SU-DHL-6 (cell line): ENCODE data around the gene BCAP31.

Experiments
- H2AFZ ChIP-seq: fragments of 200-600 bp; sonication (generic); 2 replicates; pipeline ENCODE4 v1.6.1; 2014; ENCODE audit warnings: low read depth, mild to moderate bottlenecking, moderate library complexity, mixed read lengths, antibody characterized with exemption, low read length; ENCODE audit not compliant: severe bottlenecking
- H3F3A ChIP-seq: fragments of 200-600 bp; shearing (Covaris generic); 2 replicates; pipeline ENCODE4 v1.6.0; 2016; ENCODE audit warnings: antibody characterized with exemption, mild to moderate bottlenecking; ENCODE audit not compliant: insufficient read depth
- H3K27ac ChIP-seq: fragments of 200-600 bp; sonication (generic); 2 replicates; pipeline ENCODE4 v1.5.1; 2016; ENCODE audit warnings: low read depth, mild to moderate bottlenecking, low read length, moderate library complexity, mixed read lengths
- H3K27me3 ChIP-seq: fragments of 200-600 bp; sonication (generic), shearing (Covaris generic); 2 replicates; pipeline ENCODE4 v1.6.0; 2014; ENCODE audit warnings: mild to moderate bottlenecking, low read length
- H3K36me3 ChIP-seq: fragments of 200-600 bp; sonication (generic); 2 replicates; pipeline ENCODE4 v1.6.1; 2014; ENCODE audit warnings: mild to moderate bottlenecking, low read length, mixed read lengths
- H3K4me2 ChIP-seq: fragments of 300-600, 200-600 bp; shearing (Covaris generic), sonication (generic); 2 replicates; pipeline ENCODE4 v1.6.0; 2014; ENCODE audit warnings: low read length, low read depth, mild to moderate bottlenecking; ENCODE audit not compliant: poor library complexity, severe bottlenecking
- H3K4me3 ChIP-seq: fragments of 200-600 bp; sonication (generic); 2 replicates; pipeline ENCODE4 v1.5.1; 2014; ENCODE audit warnings: antibody characterized with exemption, low read length, mild to moderate bottlenecking, mixed read lengths; ENCODE audit not compliant: insufficient read depth, poor library complexity, severe bottlenecking
- H3K79me2 ChIP-seq: fragments of 200-600 bp; sonication (generic); 2 replicates; pipeline ENCODE4 v1.6.1; 2014; ENCODE audit warnings: mild to moderate bottlenecking, low read length, moderate library complexity; ENCODE audit not compliant: insufficient read depth
- H3K9ac ChIP-seq: fragments of 200-600 bp; sonication (generic); 2 replicates; pipeline ENCODE4 v1.7.0; 2014; ENCODE audit warnings: mild to moderate bottlenecking, low read length
- H3K9me2 ChIP-seq: fragments of 200-600 bp; sonication (generic); replicated peaks from 2 replicates; pipeline ENCODE4 v1.6.1; 2014; ENCODE audit warnings: low read length; ENCODE audit not compliant: insufficient read depth
- H3K9me3 ChIP-seq: fragments of 200-600 bp; sonication (generic); 2 replicates; pipeline ENCODE4 v1.6.1; 2014; ENCODE audit warnings: low read length, mixed read lengths; ENCODE audit not compliant: insufficient read depth
- H4K20me1 ChIP-seq: fragments of 200-600 bp; sonication (generic); 2 replicates; pipeline ENCODE4 v1.6.1; 2014; ENCODE audit warnings: low read depth, mild to moderate bottlenecking, antibody characterized with exemption, low read length, moderate library complexity, mixed read lengths
- CTCF ChIP-seq: fragments of 200-600 bp; sonication (generic); IDR thresholded peaks from one replicate; pipeline ENCODE4 v1.5.1; 2017; ENCODE audit warnings: antibody characterized with exemption, mild to moderate bottlenecking, low read length, moderate library complexity; ENCODE audit not compliant: insufficient read depth, poor library complexity, severe bottlenecking
- EZH2phosphoT487 ChIP-seq: fragments of 200-600 bp; sonication (generic), shearing (Covaris generic); conservative IDR thresholded peaks from 2 replicates; pipeline ENCODE4 v1.6.1; 2018; ENCODE audit warnings: mild to moderate bottlenecking, antibody characterized with exemption, low read length, moderate library complexity, mixed read lengths

BCAP31 gene

DNA sequence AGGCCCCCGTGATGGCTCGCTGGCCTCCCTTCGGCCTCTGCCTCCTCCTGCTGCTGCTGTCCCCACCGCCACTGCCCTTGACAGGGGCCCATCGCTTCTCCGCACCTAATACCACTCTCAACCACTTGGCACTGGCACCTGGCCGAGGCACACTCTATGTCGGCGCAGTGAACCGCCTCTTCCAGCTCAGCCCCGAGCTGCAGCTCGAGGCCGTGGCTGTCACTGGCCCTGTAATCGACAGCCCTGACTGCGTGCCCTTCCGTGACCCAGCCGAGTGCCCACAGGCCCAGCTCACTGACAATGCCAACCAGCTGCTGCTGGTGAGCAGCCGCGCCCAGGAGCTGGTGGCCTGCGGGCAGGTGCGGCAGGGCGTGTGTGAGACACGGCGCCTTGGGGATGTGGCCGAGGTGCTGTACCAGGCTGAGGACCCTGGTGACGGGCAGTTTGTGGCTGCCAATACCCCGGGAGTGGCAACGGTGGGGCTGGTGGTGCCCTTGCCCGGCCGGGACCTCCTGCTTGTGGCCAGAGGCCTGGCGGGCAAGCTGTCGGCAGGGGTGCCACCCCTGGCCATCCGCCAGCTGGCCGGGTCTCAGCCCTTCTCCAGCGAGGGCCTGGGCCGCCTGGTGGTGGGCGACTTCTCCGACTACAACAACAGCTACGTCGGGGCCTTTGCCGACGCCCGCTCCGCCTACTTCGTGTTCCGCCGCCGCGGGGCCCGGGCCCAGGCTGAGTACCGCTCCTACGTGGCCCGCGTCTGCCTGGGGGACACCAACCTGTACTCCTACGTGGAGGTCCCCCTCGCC lies 42.9 kb upstream of the BCAP31 start:
- H3K27me3 ChIP-seq, result no peaks in the 10 kb centered on the region
- no peaks in the 10 kb centered on the region for H3K79me2 ChIP-seq
- H3K9me3 ChIP-seq, result no peaks in the 10 kb centered on the region
- H3K27ac ChIP-seq, result no peak overlapping the region
- H2AFZ ChIP-seq, result no peak overlapping the region
- H4K20me1 ChIP-seq, result no peaks in the 10 kb centered on the region
- no peak overlapping the region for H3K4me2 ChIP-seq
- no peak overlapping the region for H3K9ac ChIP-seq
- no peaks in the 10 kb centered on the region for H3F3A ChIP-seq
- no peak overlapping the region for H3K4me3 ChIP-seq
- no peaks in the 10 kb centered on the region for H3K36me3 ChIP-seq
- no peaks in the 10 kb centered on the region for H3K9me2 ChIP-seq
- TF ChIP-seq CTCF, result no peak
- TF ChIP-seq EZH2phosphoT487, result no peak

GRCh38 chrX:153766098-153766817 lies 42.1 kb upstream of the BCAP31 start:
- H3K4me3 ChIP-seq, result no peak overlapping the region
- no peaks in the 10 kb centered on the region for H3K27me3 ChIP-seq
- no peaks in the 10 kb centered on the region for H4K20me1 ChIP-seq
- H3K9me3 ChIP-seq, result no peaks in the 10 kb centered on the region
- H3K79me2 ChIP-seq, result no peaks in the 10 kb centered on the region
- H3K9me2 ChIP-seq, result no peaks in the 10 kb centered on the region
- no peaks in the 10 kb centered on the region for H3F3A ChIP-seq
- H2AFZ ChIP-seq, result no peak overlapping the region
- TF ChIP-seq EZH2phosphoT487, result no peak
- no peak for TF ChIP-seq CTCF
- H3K27ac ChIP-seq, result no peak overlapping the region
- no peak overlapping the region for H3K4me2 ChIP-seq
- H3K36me3 ChIP-seq, result no peaks in the 10 kb centered on the region
- no peak overlapping the region for H3K9ac ChIP-seq

DNA sequence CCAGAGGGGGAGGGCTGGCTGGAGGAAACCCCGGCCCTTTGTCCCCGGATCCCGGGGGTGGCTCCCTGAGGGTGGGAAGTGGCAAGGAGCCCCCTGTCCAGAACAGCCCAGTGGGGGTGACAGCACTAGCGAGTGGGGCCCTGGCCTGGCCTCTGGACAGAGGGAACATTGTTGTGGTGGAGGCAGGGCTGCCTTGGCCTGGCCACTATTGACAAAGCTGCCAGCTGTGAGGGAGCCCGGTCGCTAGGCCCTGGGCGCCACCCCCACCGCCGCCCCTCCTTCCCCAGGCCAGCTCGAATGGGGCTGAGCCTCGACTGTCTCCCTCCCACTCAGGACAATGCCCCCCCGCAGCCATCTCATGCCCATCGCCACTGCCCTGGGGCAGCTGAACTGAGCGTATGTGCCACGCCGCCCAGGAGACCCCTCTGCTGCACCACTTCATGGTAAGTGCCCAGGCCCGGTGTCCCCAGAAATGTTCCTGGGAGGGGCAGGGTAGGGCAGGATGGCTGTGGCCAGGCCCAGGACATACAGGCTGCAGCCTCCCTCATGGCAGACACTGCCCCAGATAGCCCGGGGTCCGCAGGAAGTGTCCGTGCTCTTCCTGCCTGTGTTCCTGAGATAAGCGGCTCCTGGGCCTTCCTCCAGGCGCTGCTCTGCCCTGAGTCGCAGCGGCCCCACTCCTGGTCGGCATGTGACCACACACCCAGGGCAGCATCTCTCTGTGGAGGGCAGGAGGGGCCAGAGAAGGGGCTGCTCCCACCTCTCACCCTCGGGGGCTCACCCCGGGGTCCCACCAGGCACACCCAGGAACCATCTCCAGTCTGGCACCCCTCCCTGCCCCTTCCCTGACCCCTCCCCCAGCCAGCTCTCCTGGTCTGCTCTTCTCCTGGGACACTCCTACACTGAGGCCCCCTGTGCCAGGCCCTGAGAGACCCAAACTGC lies 41.2 kb upstream of the BCAP31 start:
- no peak overlapping the region for H3K27ac ChIP-seq
- no peaks in the 10 kb centered on the region for H4K20me1 ChIP-seq
- H3F3A ChIP-seq, result no peaks in the 10 kb centered on the region
- H3K27me3 ChIP-seq, result no peaks in the 10 kb centered on the region
- no peaks in the 10 kb centered on the region for H3K36me3 ChIP-seq
- H3K9me2 ChIP-seq, result no peaks in the 10 kb centered on the region
- H3K9me3 ChIP-seq, result no peaks in the 10 kb centered on the region
- H2AFZ ChIP-seq, result no peak overlapping the region
- no peak for TF ChIP-seq EZH2phosphoT487
- H3K4me3 ChIP-seq, result no peak overlapping the region
- H3K4me2 ChIP-seq, result no peak overlapping the region
- no peaks in the 10 kb centered on the region for H3K79me2 ChIP-seq
- no peak overlapping the region for H3K9ac ChIP-seq
